ENCODE data around the gene HOXA6.

The HOXA6 gene

GRCh38 chr7:27194002-27194352 lies 46.4 kb upstream of the HOXA6 start:
- H3K4me2 ChIP-seq (ENCODE audit: insufficient read depth, low read length): no peak overlapping the region
- H3K4me3 ChIP-seq (ENCODE audit: low read depth in 1 of 2, low read length in 2 of 2): no peak overlapping the region
- no peak overlapping the region for H3K27ac ChIP-seq (ENCODE audit: low read length)
- H2AFZ ChIP-seq (ENCODE audit: low read depth, low read length): no peak overlapping the region
- H3K36me3 ChIP-seq (ENCODE audit: insufficient read depth, low read length): no peaks in the 10 kb centered on the region
- no peaks in the 10 kb centered on the region for H3K79me2 ChIP-seq (ENCODE audit: insufficient read depth, low read length)
- no peaks in the 10 kb centered on the region for H3K9me3 ChIP-seq (ENCODE audit: insufficient read depth, low read length, severe bottlenecking)
- H3K27me3 ChIP-seq (ENCODE audit: insufficient read depth, low read length, poor library complexity): peaks cover 12% of the 10 kb centered on the region
- H3K4me1 ChIP-seq (ENCODE audit: insufficient read depth, low read length): peaks cover 20% of the 10 kb centered on the region
- no peak overlapping the region for H3K9ac ChIP-seq (ENCODE audit: low read depth, low read length)
- ATAC-seq (ENCODE audit: insufficient read depth, low read depth) (no peak), DNase-seq (no peak)
- no peaks in the 10 kb centered on the region for H4K20me1 ChIP-seq (ENCODE audit: insufficient read depth, low read length)
- TF ChIP-seq, protein P1, sequence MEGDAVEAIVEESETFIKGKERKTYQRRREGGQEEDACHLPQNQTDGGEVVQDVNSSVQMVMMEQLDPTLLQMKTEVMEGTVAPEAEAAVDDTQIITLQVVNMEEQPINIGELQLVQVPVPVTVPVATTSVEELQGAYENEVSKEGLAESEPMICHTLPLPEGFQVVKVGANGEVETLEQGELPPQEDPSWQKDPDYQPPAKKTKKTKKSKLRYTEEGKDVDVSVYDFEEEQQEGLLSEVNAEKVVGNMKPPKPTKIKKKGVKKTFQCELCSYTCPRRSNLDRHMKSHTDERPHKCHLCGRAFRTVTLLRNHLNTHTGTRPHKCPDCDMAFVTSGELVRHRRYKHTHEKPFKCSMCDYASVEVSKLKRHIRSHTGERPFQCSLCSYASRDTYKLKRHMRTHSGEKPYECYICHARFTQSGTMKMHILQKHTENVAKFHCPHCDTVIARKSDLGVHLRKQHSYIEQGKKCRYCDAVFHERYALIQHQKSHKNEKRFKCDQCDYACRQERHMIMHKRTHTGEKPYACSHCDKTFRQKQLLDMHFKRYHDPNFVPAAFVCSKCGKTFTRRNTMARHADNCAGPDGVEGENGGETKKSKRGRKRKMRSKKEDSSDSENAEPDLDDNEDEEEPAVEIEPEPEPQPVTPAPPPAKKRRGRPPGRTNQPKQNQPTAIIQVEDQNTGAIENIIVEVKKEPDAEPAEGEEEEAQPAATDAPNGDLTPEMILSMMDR (IDR thresholded peaks at IDR 0.05; ENCODE audit: borderline replicate concordance, extremely low read depth, low read length, poor library complexity, severe bottlenecking): no peak

- Histone ChIP-seq H3K27ac (ENCODE audit: low read length) (no peak overlapping the region), H3K36me3 (ENCODE audit: insufficient read depth, low read length) (no peaks in the 10 kb centered on the region), H4K20me1 (ENCODE audit: insufficient read depth, low read length) (no peaks in the 10 kb centered on the region), H3K4me3 (ENCODE audit: low read depth in 1 of 2, low read length in 2 of 2) (no peak overlapping the region), H3K4me1 (ENCODE audit: insufficient read depth, low read length) (peaks cover 20% of the 10 kb centered on the region), H3K27me3 (ENCODE audit: insufficient read depth, low read length, poor library complexity) (peaks cover 12% of the 10 kb centered on the region), H3K79me2 (ENCODE audit: insufficient read depth, low read length) (no peaks in the 10 kb centered on the region), H3K9me3 (ENCODE audit: insufficient read depth, low read length, severe bottlenecking) (no peaks in the 10 kb centered on the region), H3K4me2 (ENCODE audit: insufficient read depth, low read length) (no peak overlapping the region), H3K9ac (ENCODE audit: low read depth, low read length) (no peak overlapping the region), H2AFZ (ENCODE audit: low read depth, low read length) (no peak overlapping the region)
- DNase-seq (no peak), ATAC-seq (ENCODE audit: insufficient read depth, low read depth) (no peak)
- no peak for TF ChIP-seq EZH2 (IDR thresholded peaks at IDR 0.05; ENCODE audit: borderline replicate concordance, low read depth, low read length, severe bottlenecking)
- TF ChIP-seq, protein P1 (IDR thresholded peaks at IDR 0.05; ENCODE audit: borderline replicate concordance, extremely low read depth, low read length, poor library complexity, severe bottlenecking): no peak
Observed at GRCh38 chr7:27193335-27194001, 45.9 kb upstream of the HOXA6 start.

DNA sequence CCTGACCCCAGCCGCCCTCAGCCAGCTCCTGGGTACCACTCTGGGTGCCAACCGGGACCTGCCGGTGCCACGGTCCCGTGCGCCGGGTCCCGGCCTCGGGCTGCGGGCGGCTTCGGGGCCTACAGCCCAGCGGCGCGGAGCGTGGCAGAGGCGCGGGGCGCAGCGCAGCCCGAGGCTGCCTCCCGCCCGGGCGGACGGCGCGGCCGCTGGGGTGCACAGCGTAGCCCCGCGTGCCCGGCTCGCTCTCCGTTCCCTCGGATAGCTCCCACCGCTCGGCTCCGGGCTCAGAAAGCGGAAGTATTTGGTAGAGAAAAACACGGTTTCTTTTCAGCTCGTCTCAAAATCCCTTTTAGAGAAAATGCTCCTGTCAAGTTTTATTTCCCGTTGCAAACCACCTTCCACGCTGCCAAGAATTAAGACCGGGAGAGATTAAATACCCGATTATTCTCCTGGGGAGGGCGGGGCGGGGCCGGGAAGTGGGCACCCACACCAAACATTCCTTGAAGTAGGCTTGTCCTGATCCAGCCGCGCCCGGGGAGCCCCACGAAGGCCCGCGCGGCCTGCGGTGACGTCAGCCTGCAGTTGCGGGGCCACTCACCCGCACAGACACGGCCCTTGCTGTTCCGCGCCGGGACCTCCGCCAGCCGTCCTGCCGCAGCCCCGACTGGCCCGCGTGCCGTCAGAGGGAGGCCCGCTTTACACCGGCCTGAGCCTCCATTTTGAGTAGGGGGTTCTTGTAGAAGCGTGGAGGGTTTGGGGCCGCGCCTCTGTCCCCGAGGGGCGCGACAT lies 45.2 kb upstream of the HOXA6 start:
- no peak for TF ChIP-seq EZH2 (IDR thresholded peaks at IDR 0.05; ENCODE audit: borderline replicate concordance, low read depth, low read length, severe bottlenecking)
- TF ChIP-seq, protein P1 (IDR thresholded peaks at IDR 0.05; ENCODE audit: borderline replicate concordance, extremely low read depth, low read length, poor library complexity, severe bottlenecking): no peak
- Histone ChIP-seq H3K9ac (ENCODE audit: low read depth, low read length) (no peak overlapping the region), H2AFZ (ENCODE audit: low read depth, low read length) (no peak overlapping the region), H4K20me1 (ENCODE audit: insufficient read depth, low read length) (no peaks in the 10 kb centered on the region), H3K4me3 (ENCODE audit: low read depth in 1 of 2, low read length in 2 of 2) (no peak overlapping the region), H3K79me2 (ENCODE audit: insufficient read depth, low read length) (no peaks in the 10 kb centered on the region), H3K27ac (ENCODE audit: low read length) (no peak overlapping the region), H3K4me1 (ENCODE audit: insufficient read depth, low read length) (peaks cover 21% of the 10 kb centered on the region), H3K27me3 (ENCODE audit: insufficient read depth, low read length, poor library complexity) (peaks cover 12% of the 10 kb centered on the region), H3K9me3 (ENCODE audit: insufficient read depth, low read length, severe bottlenecking) (no peaks in the 10 kb centered on the region), H3K4me2 (ENCODE audit: insufficient read depth, low read length) (no peak overlapping the region), H3K36me3 (ENCODE audit: insufficient read depth, low read length) (no peaks in the 10 kb centered on the region)
- DNase-seq (no peak), ATAC-seq (ENCODE audit: insufficient read depth, low read depth) (no peak)

Measured in DND-41 (cell line).